SU-DHL-6 (cell line): Measurements from ENCODE around the gene ZDHHC7.

ENCODE experiments used
- H2AFZ ChIP-seq: fragments of 200-600 bp; sonication (generic); 2 replicates; pipeline ENCODE4 v1.6.1; 2014; ENCODE audit warnings: low read depth, mild to moderate bottlenecking, moderate library complexity, mixed read lengths, antibody characterized with exemption, low read length; ENCODE audit not compliant: severe bottlenecking
- H3F3A ChIP-seq: fragments of 200-600 bp; shearing (Covaris generic); 2 replicates; pipeline ENCODE4 v1.6.0; 2016; ENCODE audit warnings: antibody characterized with exemption, mild to moderate bottlenecking; ENCODE audit not compliant: insufficient read depth
- H3K27ac ChIP-seq: fragments of 200-600 bp; sonication (generic); 2 replicates; pipeline ENCODE4 v1.5.1; 2016; ENCODE audit warnings: low read depth, mild to moderate bottlenecking, low read length, moderate library complexity, mixed read lengths
- H3K27me3 ChIP-seq: fragments of 200-600 bp; sonication (generic), shearing (Covaris generic); 2 replicates; pipeline ENCODE4 v1.6.0; 2014; ENCODE audit warnings: mild to moderate bottlenecking, low read length
- H3K36me3 ChIP-seq: fragments of 200-600 bp; sonication (generic); 2 replicates; pipeline ENCODE4 v1.6.1; 2014; ENCODE audit warnings: mild to moderate bottlenecking, low read length, mixed read lengths
- H3K4me2 ChIP-seq: fragments of 300-600, 200-600 bp; shearing (Covaris generic), sonication (generic); 2 replicates; pipeline ENCODE4 v1.6.0; 2014; ENCODE audit warnings: low read length, low read depth, mild to moderate bottlenecking; ENCODE audit not compliant: poor library complexity, severe bottlenecking
- H3K4me3 ChIP-seq: fragments of 200-600 bp; sonication (generic); 2 replicates; pipeline ENCODE4 v1.5.1; 2014; ENCODE audit warnings: antibody characterized with exemption, low read length, mild to moderate bottlenecking, mixed read lengths; ENCODE audit not compliant: insufficient read depth, poor library complexity, severe bottlenecking
- H3K79me2 ChIP-seq: fragments of 200-600 bp; sonication (generic); 2 replicates; pipeline ENCODE4 v1.6.1; 2014; ENCODE audit warnings: mild to moderate bottlenecking, low read length, moderate library complexity; ENCODE audit not compliant: insufficient read depth
- H3K9ac ChIP-seq: fragments of 200-600 bp; sonication (generic); 2 replicates; pipeline ENCODE4 v1.7.0; 2014; ENCODE audit warnings: mild to moderate bottlenecking, low read length
- H3K9me2 ChIP-seq: fragments of 200-600 bp; sonication (generic); replicated peaks from 2 replicates; pipeline ENCODE4 v1.6.1; 2014; ENCODE audit warnings: low read length; ENCODE audit not compliant: insufficient read depth
- H3K9me3 ChIP-seq: fragments of 200-600 bp; sonication (generic); 2 replicates; pipeline ENCODE4 v1.6.1; 2014; ENCODE audit warnings: low read length, mixed read lengths; ENCODE audit not compliant: insufficient read depth
- H4K20me1 ChIP-seq: fragments of 200-600 bp; sonication (generic); 2 replicates; pipeline ENCODE4 v1.6.1; 2014; ENCODE audit warnings: low read depth, mild to moderate bottlenecking, antibody characterized with exemption, low read length, moderate library complexity, mixed read lengths
- EZH2phosphoT487 ChIP-seq: fragments of 200-600 bp; sonication (generic), shearing (Covaris generic); conservative IDR thresholded peaks from 2 replicates; pipeline ENCODE4 v1.6.1; 2018; ENCODE audit warnings: mild to moderate bottlenecking, antibody characterized with exemption, low read length, moderate library complexity, mixed read lengths
- TF ChIP-seq, protein P1 (sequence below): fragments of 200-600 bp; sonication (generic); IDR thresholded peaks from one replicate; pipeline ENCODE4 v1.5.1; 2017; ENCODE audit warnings: antibody characterized with exemption, mild to moderate bottlenecking, low read length, moderate library complexity; ENCODE audit not compliant: insufficient read depth, poor library complexity, severe bottlenecking

Gene ZDHHC7

DNA sequence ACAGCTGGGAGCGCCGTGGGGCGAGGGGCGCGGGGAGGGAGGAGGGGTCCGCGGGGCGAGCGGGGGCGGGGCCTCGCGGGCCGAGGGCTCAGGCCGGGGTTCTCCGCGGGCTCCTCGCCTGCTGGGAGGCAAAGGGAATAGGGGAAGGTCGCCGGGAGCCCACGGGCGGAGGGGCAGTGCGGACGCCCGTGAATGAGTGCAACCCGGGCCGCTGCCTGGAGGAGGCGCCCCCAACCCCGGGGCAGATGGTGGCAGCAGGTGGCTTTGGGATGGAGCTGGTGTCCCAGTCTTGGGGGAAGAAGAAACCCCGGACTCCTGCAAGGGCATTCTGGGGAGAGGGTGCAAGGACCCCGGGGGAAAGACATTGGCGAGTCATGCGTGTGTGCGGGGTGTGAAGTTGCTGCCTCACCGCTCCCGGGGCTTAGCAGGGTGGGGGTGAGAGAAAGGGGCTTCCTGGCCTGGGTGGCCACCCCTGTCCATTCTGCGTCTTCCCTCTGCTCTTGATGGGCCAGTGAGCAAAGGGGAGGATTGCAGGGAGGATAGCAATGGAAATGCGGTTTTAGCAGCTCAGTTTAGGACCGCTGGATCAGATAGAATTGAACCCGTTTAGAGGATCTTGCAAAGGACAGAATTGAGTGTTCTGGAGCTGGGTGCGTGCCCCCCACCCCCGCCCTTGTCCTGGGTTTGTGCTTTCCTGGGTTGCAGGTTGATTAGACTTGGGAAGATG lies 16.8 kb upstream of the ZDHHC7 start:
- Histone ChIP-seq H2AFZ (peak overlapping the region; percentile 94), H3K27me3 (no peaks in the 10 kb centered on the region), H3F3A (no peaks in the 10 kb centered on the region), H3K79me2 (no peaks in the 10 kb centered on the region), H3K27ac (no peak overlapping the region), H4K20me1 (no peaks in the 10 kb centered on the region), H3K9me3 (no peaks in the 10 kb centered on the region), H3K4me3 (peak overlapping the region; percentile 71), H3K4me2 (peak overlapping the region; percentile 56), H3K9me2 (no peaks in the 10 kb centered on the region), H3K36me3 (no peaks in the 10 kb centered on the region), H3K9ac (peak overlapping the region; percentile 80)
- TF ChIP-seq, protein P1, sequence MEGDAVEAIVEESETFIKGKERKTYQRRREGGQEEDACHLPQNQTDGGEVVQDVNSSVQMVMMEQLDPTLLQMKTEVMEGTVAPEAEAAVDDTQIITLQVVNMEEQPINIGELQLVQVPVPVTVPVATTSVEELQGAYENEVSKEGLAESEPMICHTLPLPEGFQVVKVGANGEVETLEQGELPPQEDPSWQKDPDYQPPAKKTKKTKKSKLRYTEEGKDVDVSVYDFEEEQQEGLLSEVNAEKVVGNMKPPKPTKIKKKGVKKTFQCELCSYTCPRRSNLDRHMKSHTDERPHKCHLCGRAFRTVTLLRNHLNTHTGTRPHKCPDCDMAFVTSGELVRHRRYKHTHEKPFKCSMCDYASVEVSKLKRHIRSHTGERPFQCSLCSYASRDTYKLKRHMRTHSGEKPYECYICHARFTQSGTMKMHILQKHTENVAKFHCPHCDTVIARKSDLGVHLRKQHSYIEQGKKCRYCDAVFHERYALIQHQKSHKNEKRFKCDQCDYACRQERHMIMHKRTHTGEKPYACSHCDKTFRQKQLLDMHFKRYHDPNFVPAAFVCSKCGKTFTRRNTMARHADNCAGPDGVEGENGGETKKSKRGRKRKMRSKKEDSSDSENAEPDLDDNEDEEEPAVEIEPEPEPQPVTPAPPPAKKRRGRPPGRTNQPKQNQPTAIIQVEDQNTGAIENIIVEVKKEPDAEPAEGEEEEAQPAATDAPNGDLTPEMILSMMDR: no peak
- no peak for TF ChIP-seq EZH2phosphoT487

DNA sequence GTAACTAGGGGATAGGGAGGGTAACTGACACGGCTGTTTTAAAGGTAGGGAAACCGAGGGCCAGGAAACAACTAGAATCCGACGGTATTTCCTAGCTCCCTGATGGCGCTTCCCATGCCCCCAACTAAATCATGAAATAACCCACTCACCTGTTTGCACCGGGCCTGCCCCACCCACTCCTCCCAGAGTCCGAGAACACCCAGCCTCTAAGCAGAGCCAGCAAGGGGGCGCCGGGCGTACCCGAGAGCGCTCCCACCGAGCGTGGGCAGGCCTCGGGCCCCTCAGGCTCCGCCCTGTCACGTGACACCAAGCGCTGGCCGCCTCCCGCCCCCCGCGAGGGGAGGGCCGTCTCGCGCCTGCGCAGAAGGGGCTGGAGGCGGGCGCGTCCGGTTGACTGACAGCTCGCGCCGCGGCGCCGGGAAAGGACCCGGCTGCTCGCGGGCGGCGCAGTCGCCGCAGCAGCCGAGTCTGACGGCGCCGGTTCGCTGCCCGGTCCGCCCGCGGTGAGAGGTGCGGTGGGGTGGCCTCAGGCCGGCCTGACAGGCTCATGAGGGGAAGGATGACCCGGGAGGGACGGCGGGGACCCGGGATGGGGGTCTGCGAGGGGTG lies 16.1 kb upstream of the ZDHHC7 start, which contains the start of gene KIAA0513:
TSS of gene KIAA0513 (plus strand) at position 447 of the 609 bp plus-strand sequence. CDS start 39,277 bp downstream, outside the sequence.
- no peaks in the 10 kb centered on the region for H3K36me3 ChIP-seq
- no peaks in the 10 kb centered on the region for H3K9me2 ChIP-seq
- H3K27ac ChIP-seq: no peak within 1 kb of the TSS
- no peak for TF ChIP-seq EZH2phosphoT487
- H3F3A ChIP-seq: no peaks in the 10 kb centered on the region
- peak within 1 kb of the TSS; percentile 80 for H3K9ac ChIP-seq
- no peaks in the 10 kb centered on the region for H3K79me2 ChIP-seq
- peak within 1 kb of the TSS; percentile 94 for H2AFZ ChIP-seq
- H3K4me2 ChIP-seq: peak within 1 kb of the TSS; percentile 84
- H4K20me1 ChIP-seq: no peaks in the 10 kb centered on the region
- no peaks in the 10 kb centered on the region for H3K9me3 ChIP-seq
- peak within 1 kb of the TSS; percentile 71 for H3K4me3 ChIP-seq
- H3K27me3 ChIP-seq: no peaks in the 10 kb centered on the region

DNA sequence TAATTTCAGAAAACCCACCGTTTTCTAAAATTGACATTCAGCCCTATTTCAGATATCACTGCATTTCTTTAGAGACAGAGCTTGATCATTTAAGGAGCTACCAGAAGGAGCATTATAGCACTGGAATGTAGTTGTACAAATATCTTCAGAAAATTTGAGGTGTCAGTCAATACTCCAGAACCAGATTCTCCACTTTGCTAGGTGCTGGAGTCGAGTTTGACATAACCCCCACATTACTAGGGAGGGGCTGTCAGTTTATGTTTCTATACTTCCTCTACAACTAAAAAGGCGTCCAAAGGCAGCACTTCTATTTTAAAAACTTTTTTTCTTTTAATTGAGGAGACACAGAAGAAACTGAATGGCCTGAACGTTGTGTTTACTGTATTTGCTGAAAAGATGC lies 15.4 kb upstream of the ZDHHC7 start:
- Histone ChIP-seq H3K9ac (peak overlapping the region; percentile 80), H3K9me3 (no peaks in the 10 kb centered on the region), H4K20me1 (no peaks in the 10 kb centered on the region), H3K27ac (no peak overlapping the region), H3K36me3 (no peaks in the 10 kb centered on the region), H2AFZ (no peak overlapping the region), H3K4me2 (peak overlapping the region; percentile 84), H3F3A (no peaks in the 10 kb centered on the region), H3K4me3 (peak overlapping the region; percentile 71), H3K27me3 (no peaks in the 10 kb centered on the region), H3K9me2 (no peaks in the 10 kb centered on the region), H3K79me2 (no peaks in the 10 kb centered on the region)
- TF ChIP-seq EZH2phosphoT487: no peak
- TF ChIP-seq, protein P1: no peak
